Measurements from ENCODE around the gene SF3B1.
"Not testable (repeated sequence)": the region's sequence is repeated elsewhere in the genome, so short reads cannot be mapped to it uniquely, and the experiment has no call there.

Gene SF3B1

DNA sequence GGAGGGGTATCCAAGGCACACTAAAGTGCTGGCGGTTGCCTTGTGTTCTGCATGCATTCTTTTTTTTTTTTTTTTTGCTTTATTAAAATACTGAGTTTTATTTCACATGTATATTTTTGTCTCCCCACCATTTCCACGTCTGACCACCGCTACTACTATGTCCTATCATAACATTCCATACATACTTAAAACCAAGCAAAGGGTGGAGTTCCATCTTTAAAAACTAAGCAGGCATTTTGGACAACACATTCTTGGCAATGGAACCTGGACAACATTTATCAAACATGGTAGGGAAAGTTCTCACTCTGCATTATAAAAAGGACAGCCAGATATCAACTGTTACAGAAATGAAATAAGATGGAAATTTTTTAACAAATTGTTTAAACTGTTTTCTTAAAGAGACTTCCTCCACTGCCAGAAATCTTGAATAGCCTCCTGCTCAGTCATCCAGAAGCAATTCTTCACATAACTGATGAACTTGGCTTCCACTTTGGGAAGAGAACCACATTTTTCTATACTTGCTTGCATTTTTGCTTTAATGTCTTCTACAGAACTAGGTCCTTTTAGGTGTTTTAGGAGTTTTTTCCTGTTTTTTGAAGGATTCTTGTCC lies 55.4 kb downstream of the SF3B1 start:
- DNase-seq: not testable (repeated sequence)

DNA sequence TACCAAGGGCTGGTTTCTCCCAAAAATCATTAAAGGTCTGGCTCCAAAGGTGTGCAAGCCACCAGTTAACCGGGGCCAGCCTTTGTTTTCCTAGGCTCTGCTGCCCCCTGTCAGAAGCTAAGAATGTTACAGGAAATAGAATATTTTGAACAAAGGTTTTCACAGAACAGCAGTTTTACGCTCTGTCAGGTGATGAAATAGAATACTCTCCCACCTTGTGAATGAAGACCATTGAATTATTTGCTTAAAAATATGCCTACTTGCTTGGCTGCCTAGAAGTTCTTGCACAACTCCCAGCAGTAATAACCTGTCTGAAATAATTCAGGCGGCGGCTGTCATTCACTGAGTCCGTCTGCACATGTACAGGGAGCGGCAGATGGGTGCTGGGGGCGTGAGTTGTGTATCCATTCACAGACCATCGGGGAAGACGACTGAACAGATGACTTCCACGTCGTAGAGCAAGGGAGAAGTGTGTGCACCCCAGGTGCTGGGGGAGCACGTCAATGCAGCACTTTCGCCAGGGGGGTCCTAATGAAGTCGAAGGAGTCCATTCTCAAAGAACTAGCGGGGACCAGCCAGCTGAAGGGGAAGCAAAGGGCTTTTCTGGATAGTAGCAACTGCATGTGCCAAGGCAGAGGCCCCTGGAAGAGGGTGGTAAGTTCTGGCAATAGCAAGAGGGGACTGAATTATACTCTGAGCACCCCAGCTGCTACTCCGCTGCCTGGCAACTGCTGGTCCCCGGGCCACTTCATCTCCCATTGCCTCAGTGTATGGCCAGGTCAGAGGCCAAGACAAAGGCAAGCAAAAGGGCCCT lies 56.1 kb downstream of the SF3B1 start:
- peak; percentile 54 for DNase-seq

DNA sequence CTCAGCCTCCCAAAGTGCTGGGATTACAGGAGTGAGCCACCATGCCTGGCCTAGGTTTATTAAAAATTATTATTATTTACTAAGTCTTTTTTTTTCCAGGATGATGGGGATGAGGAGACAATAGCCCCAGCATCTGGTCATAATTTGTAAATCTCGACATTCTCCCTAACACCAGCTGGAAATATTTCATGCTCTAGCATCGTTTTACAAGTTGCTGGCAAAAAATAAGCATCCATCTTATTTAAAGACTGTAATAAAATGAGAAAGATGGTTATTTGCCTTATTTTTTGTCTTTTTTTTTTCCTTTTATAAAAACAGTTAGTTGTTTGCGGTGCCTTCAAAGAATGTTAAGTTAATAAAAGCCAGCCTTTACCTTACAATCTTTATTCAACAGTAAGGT lies 56.7 kb downstream of the SF3B1 start:
- DNase-seq: no peak

DNA sequence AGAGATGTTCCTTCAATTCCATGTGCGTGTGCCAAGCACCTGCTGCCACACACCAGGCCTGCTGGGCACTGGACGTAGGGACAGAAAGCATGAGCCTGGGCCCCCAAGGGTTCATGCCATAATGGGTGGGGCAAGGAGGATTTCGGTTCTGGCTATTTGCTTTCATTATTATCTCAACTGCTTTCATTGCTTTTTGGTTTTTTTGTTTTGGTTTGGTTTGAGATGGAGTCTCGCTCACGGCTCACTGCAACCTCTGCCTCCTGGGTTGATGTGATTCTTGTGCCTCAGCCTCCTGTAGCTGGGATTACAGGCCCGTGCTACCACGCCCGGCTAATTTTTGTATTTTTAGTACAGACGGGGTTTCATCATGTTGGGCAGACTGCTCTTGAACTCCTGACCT lies 57.2 kb downstream of the SF3B1 start:
- DNase-seq: no peak

DNA sequence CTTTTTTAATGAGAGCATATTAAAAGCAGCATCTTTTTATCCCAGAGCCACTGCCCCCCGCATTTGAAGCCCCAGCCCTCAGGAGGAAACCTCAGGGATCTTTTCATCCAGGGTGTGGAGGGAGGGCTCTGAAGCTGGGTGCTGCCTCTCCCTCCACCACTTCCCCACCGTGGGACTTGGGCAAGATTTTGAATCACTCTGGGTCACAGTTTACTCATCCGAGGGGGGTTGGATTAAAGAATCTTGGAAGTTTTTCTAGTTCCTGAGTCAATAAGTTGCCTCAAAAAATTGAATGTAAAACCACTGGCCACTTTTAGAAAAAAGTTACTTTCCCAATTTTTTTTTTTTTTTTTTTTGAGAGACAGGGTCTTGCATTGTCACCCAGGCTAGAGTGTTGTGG lies 62.2 kb downstream of the SF3B1 start:
- no peak for DNase-seq

DNA sequence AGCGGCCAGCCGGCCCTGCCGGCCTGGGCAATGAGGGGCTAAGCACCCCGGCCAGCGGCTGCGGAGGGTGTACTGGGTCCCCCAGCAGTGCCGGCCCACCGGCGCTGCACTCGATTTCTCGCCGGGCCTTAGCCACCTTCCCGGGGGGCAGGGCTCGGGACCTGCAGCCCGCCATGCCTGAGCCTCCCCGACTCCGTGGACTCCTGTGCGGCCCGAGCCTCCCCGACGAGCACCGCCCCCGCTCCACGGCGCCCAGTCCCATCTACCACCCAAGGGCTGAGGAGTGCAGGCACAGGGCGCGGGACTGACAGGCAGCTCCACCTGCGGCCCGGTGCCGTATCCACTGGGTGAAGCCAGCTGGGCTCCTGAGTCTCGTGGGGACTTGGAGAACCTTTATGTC lies 64.2 kb downstream of the SF3B1 start:
- DNase-seq: not testable (repeated sequence)

DNA sequence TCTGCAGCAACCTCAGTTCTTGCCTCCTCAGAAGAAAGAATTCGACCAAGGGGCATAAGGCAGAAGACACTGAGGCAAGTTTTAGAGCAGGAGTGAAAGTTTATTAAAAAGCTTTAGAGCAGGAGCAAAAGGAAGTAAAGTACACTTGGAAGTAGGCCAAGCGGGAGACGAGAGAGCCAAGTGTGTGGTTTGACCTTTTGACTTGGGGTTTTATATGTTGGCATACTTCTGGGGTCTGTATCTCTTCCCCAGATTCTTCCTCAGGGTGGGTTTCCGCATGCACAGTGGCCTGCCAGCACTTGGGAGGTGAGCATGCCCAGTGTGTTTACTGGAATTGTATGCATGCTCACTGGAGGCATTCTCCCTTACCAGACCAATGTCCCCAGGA lies 64.9 kb downstream of the SF3B1 start:
- no peak for DNase-seq

DNA sequence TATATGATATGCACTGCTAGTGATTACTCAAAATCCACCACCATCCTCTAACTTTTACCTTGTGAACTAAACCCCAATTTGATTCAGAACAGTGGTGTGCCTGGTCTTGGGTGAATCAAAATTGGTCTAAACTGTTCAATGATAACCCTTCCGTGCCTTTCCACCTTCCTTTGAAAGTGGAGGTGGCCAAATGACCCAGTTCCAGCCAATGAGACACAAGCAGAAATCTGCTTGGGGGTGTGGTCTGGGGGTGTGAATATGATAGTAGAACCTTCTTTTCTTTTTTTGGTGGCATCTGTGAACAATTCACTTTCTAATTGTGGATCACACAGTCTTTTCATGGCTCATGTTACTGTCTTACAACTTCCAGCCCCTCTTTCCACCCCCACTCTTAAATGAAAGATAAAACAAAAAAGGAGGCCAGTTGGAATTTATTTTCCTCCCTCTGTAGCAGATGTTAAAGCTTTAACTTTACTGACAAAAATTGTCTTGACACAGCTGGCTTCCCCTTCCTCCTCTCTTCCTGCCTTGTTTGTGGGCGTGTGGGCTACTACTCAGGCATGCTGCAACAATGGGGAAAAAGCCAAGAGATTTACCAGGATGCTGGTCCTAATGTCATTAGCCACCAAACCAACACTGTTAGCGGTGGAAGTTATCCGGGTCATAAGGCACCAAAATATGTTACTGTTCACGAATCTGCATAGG lies 65.4 kb downstream of the SF3B1 start:
- no peak for DNase-seq

DNA sequence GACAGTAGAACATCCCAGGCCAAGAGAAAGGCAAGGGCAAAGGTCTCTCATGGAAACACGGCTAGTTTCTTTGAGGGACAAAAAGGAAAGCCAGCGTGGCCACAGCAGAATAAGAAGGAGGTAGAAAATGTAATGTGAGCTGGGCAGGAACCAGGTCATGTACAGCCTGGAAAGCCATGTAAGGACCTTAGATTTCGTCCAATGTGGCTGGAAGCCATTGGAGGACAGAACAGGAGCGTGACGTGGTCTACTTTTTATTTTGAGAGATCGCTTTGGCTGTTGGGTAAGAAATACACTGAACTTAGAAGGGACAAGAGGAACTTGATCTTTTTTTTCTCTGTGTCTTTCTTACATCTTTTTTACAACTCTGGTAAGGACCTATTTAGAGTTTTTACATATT lies 66.4 kb downstream of the SF3B1 start:
- no peak for DNase-seq

DNA sequence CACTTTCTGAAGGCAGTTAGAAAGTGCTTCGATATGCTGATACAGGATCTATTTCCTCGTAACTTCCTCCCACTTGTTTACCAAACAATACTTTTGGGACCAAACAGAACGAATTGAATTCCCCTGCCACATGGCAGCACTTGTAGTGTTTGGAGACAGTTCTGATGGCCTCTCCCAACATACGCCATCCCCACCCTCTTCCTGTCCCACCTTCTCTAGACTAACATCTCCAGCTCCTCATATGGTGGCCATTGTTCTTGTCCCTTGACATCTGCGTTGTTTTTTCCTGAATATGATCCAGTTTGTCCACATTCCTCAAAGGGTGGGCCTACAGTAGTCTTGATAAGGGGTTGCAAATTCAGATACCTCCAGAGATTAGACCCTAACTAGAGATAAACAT lies 70.8 kb downstream of the SF3B1 start:
- DNase-seq: no peak

DNA sequence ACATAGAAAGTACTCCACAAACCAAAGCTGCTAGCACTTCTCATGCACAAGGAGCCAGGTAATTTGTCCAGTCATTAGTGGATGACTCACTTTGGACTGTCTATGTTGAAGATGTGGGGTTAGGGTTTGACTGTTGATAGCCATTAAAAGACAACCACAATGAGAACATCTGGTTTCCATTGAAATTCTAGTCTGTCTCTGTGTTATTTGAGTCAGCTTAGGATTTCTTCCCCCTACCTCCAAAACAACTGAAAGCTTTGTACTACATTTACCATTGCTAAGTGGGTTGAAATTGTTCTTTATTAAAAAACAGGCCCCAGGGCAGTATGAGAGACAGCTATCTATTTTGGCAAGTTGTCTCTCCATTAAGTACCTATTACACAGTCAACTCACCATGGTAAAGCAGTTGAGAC lies 74.1 kb downstream of the SF3B1 start:
- DNase-seq: no peak

DNA sequence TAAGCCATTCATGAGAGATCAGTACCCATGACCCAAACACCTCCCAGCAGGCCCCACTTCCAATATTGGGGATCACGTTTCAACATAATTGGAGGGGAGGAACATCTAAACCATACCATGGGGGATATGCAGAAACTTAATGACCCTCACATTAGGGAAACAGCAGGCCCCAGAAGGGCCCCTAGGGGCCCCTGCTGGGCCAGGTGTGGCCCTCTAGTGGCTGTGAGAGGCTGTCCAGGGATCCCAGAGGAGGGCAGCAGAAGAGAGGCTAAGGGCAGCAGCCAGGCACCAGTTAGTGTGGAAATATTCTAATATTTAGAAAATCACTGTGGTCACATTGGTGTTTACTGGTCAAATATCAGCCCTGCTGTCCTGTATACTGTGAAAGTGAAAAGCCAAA lies 75.0 kb downstream of the SF3B1 start:
- no peak for DNase-seq

DNA sequence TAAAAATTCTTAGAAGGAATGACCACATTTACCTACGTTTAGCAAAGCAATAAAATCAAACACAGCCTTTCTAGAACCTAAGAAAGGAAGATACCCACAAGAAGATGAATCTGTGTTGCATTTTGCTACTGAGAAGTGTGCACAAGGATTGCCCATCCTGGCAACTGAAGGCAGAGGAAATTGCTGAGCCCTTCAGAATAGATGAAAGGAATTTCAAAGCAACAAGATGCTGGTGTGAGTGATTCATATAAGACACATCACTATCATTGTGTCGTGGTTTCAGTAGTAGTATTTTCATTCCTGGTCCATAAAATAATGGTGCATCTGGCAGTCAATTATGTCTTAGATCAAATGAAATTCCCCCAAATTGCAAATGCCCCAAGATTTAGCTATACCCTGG lies 75.9 kb downstream of the SF3B1 start:
- no peak for DNase-seq

DNA sequence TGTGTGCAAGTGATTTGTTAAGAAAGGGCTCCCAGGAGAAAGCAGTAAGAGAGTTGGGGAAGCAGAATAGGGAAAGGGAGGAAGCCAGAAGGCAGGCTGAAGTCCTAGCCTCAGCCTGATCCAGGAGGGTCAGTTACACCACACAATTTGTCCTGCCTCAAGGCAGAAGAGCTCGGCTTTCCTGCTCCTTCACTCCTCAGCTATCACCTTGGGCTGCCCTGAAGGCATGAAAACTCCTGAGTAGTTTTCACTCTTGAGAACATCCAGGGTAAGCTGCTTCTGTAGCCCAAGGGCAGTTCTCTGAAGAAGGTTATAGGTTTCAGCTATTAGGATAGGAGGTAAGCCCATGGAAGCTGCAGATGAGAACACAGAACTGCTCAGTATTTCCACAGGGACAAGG lies 76.8 kb downstream of the SF3B1 start:
- no peak for DNase-seq

DNA sequence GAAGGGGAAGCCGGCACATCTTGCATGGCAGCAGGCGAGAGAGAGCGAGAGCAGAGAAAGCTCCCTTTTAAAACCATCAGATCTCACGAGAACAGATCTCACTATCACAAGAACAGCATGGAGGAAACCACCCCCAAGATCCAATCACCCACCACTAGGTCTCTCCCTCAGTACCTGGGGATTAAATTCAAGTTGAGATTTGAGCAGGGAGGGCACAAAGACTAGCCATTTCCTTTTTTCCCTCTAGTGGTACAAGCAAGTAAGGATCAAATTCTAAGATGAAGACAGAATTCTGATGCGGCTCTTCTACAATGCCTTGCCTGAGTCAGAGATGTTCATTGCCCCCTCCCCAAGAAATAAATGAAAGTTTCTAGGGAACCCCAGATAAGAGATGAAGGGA lies 78.7 kb downstream of the SF3B1 start:
- DNase-seq: no peak

DNA sequence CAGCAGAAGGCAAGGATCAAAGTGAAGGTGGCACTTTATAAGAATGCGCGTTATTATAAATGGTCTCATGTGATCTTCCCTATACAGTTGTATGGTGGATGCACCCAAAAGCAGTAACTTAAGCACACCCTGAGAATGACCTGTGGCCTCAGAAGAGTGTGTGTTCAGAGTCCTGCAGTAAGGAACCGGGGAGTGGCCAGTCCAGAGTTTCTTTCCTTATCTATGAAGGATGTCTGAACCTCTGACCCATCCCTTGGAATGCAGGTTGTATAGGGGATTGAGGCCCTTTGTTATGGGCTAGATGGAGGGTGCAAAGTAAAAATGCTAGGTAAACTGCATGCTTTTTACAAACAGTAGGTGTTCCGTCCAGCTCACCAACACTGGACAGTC lies 80.7 kb downstream of the SF3B1 start:
- DNase-seq: no peak

DNA sequence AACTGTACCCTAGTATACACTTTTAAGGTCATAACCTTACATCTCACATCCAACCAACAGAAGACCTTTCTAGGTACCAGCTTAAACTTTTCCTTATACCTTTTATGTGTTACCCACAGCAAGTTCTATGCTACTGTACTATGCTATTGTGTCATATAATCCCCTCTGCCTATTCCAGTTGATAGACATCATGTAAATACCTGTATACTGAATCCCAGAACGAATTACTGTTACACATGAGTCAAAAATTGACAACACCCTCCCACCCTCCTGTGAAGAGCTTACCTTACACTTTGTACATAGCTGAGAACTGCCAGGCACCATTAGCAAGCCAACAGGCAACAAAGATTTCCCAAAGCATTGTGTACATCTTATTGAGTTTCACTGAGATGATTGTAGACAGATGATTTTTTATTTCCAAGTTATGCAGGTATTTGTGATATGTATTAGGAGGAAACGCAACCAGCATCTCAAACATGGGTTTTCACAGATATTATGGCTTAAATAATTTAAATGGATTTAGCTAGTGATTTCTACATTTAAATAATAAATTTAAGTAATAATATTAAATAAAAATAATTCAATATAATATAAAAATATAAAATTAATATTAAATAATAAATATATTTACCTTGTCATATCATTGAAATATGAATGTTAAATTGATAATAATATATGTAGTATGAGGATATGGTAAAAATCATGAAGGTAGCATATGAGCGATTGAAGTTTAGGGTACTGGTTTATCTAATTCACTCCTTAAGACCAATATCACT lies 81.2 kb downstream of the SF3B1 start:
- no peak for DNase-seq

DNA sequence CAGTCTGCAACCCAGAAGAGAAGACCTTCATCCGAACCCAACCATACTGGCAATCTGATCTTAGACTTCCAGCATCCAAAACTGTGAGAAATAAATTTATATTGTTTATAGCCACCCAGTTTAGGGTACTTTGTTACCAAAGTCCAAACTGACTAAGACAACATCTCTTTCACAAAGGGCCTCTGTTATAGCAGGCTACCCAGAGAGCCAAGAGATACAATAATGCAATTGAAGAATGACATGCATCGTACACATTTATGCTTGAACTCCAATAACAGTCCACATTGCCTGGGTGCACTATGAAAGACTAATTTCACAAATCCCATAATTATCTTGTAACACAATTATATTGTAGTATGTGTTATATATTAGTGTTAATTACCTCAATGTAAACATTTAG lies 85.1 kb downstream of the SF3B1 start:
- DNase-seq: no peak

DNA sequence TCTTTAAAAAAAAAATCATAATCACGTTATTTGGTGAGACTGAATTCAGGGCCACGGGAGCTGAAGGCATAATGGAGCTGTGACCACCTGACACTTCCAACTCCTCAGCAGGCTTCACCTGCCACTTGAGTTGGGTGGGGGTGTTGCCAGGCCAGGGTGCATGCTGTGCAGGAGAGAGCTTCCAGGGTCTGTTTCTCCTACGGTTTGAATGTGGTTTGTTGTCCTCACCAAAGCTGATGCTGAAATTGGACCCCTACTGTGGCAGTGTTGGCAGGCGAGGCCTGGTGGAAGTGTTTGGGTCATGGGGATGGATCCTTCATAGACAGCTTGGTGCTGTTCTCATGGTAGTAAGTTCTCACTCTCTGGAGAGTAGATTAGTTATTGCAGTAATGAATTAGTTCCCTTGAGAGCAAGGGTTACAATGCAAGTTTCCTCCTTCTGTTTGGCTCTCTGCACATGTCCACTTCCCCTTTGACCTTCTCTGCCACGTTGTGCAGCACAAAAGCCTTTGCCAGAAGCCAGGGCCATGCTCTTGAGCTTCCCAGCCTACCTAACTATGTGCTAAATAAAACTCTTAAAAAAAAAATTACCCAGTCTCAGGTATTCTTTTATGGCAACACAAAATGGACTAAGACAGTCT lies 86.0 kb downstream of the SF3B1 start:
- DNase-seq: no peak

DNA sequence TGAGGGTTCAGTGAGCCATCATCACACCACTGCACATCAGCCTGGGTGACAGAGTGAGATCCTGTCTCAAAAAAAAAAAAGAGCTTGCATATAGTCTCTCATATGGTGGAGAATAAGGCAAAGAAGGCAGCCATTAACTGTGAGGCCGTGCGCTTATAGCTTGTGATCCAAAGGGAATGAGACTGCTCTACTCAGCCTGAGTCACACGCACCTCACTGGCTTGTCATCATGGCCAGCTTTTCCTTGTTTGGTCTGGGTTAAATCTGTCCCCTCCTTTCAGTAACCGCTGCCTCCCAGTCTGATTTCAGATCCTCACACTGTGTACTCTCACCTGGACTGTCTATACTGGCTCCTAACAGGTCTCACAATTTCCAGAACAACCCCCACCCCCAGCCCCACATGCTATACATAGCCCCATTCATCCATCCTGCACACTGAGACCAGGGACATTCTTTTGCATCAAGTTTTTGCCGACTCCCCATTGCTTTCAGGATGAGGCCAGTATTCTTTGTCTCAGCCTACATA lies 88.9 kb downstream of the SF3B1 start:
- no peak for DNase-seq

DNA sequence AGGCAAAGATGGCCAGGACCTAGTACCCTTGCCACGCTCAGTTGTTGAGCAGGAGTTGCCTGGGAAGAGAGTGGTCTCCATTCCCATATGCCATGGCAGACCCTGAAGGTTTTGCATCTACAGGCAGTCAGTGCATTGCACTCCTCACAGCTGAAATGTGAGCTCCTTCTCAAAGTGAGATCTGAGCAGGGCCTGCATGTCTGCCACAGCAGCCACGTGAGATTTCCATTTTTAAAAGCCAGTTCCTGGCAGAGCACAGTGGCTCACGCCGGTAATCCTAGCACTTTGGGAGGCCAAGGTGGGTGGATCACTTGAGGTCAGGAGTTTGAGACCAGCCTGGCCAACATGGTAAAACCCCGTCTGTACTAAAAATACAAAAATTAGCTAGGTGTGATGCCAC lies 90.9 kb downstream of the SF3B1 start:
- DNase-seq: not testable (repeated sequence)

DNA sequence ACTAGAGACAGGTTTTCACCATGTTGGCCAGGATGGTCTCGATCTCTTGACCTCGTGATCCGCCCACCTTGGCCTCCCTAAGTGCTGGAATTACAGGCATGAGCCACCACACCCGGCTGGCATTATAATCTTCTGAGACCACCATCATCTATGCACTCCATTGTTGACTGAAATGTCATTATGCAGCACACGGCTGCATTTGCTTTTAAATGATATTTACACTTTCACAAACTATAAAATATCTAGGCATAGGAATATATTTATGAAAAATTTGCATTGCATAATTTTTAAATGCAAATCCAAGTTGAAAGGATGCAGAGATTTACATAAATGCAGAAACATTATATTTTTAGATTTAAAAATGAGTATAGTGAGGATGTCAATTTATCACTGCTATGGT lies 94.2 kb downstream of the SF3B1 start:
- DNase-seq: no peak

Data from NCI-H1436 (cell line).